ENCODE results near the gene CACNA1A.

The CACNA1A gene

GRCh38 chr19:13231663-13232062 is 274.6 kb downstream of the CACNA1A start:
- no peak overlapping the region for H3K9ac ChIP-seq (ENCODE audit: low read length)
- no peaks in the 10 kb centered on the region for H3F3A ChIP-seq (ENCODE audit: insufficient read depth)
- no peak overlapping the region for H2AFZ ChIP-seq (ENCODE audit: low read depth, low read length, severe bottlenecking)
- no peaks in the 10 kb centered on the region for H3K79me2 ChIP-seq (ENCODE audit: insufficient read depth, low read length)
- no peaks in the 10 kb centered on the region for H4K20me1 ChIP-seq (ENCODE audit: low read depth, low read length)
- H3K27me3 ChIP-seq (ENCODE audit: low read length): no peaks in the 10 kb centered on the region
- TF ChIP-seq CTCF (IDR thresholded peaks at IDR 0.05; ENCODE audit: insufficient read depth, low read length, poor library complexity, severe bottlenecking) (no peak), EZH2phosphoT487 (conservative IDR thresholded peaks at IDR 0.05; ENCODE audit: low read length) (no peak)
- no peaks in the 10 kb centered on the region for H3K9me3 ChIP-seq (ENCODE audit: insufficient read depth, low read length)
- H3K9me2 ChIP-seq (replicated peaks; ENCODE audit: insufficient read depth, low read length): no peaks in the 10 kb centered on the region
- no peak overlapping the region for H3K4me3 ChIP-seq (ENCODE audit: insufficient read depth, low read length, poor library complexity, severe bottlenecking)
- no peak overlapping the region for H3K27ac ChIP-seq (ENCODE audit: low read depth, low read length)
- H3K4me2 ChIP-seq (ENCODE audit: low read depth, low read length, poor library complexity, severe bottlenecking): no peak overlapping the region
- no peaks in the 10 kb centered on the region for H3K36me3 ChIP-seq (ENCODE audit: low read length)

- Histone ChIP-seq H4K20me1 (ENCODE audit: low read depth, low read length) (no peaks in the 10 kb centered on the region), H3K9me3 (ENCODE audit: insufficient read depth, low read length) (no peaks in the 10 kb centered on the region), H3K36me3 (ENCODE audit: low read length) (no peaks in the 10 kb centered on the region), H3F3A (ENCODE audit: insufficient read depth) (no peaks in the 10 kb centered on the region), H3K4me3 (ENCODE audit: insufficient read depth, low read length, poor library complexity, severe bottlenecking) (no peak overlapping the region), H3K27me3 (ENCODE audit: low read length) (no peaks in the 10 kb centered on the region), H3K79me2 (ENCODE audit: insufficient read depth, low read length) (no peaks in the 10 kb centered on the region), H2AFZ (ENCODE audit: low read depth, low read length, severe bottlenecking) (no peak overlapping the region), H3K9ac (ENCODE audit: low read length) (no peak overlapping the region), H3K9me2 (replicated peaks; ENCODE audit: insufficient read depth, low read length) (no peaks in the 10 kb centered on the region), H3K4me2 (ENCODE audit: low read depth, low read length, poor library complexity, severe bottlenecking) (no peak overlapping the region), H3K27ac (ENCODE audit: low read depth, low read length) (no peak overlapping the region)
- TF ChIP-seq EZH2phosphoT487 (conservative IDR thresholded peaks at IDR 0.05; ENCODE audit: low read length): no peak
- no peak for TF ChIP-seq CTCF (IDR thresholded peaks at IDR 0.05; ENCODE audit: insufficient read depth, low read length, poor library complexity, severe bottlenecking)
Measured at GRCh38 chr19:13229246-13229645, 277.0 kb downstream of the CACNA1A start.

GRCh38 chr19:13228561-13228960 is 277.7 kb downstream of the CACNA1A start:
- Histone ChIP-seq H3K27me3 (ENCODE audit: low read length) (no peaks in the 10 kb centered on the region), H3K79me2 (ENCODE audit: insufficient read depth, low read length) (no peaks in the 10 kb centered on the region), H3K9me3 (ENCODE audit: insufficient read depth, low read length) (no peaks in the 10 kb centered on the region), H3K9me2 (replicated peaks; ENCODE audit: insufficient read depth, low read length) (no peaks in the 10 kb centered on the region), H4K20me1 (ENCODE audit: low read depth, low read length) (no peaks in the 10 kb centered on the region), H3K4me3 (ENCODE audit: insufficient read depth, low read length, poor library complexity, severe bottlenecking) (no peak overlapping the region), H3K9ac (ENCODE audit: low read length) (no peak overlapping the region), H3K4me2 (ENCODE audit: low read depth, low read length, poor library complexity, severe bottlenecking) (no peak overlapping the region), H3K27ac (ENCODE audit: low read depth, low read length) (no peak overlapping the region), H2AFZ (ENCODE audit: low read depth, low read length, severe bottlenecking) (no peak overlapping the region), H3K36me3 (ENCODE audit: low read length) (no peaks in the 10 kb centered on the region), H3F3A (ENCODE audit: insufficient read depth) (no peaks in the 10 kb centered on the region)
- TF ChIP-seq CTCF (IDR thresholded peaks at IDR 0.05; ENCODE audit: insufficient read depth, low read length, poor library complexity, severe bottlenecking) (no peak), EZH2phosphoT487 (conservative IDR thresholded peaks at IDR 0.05; ENCODE audit: low read length) (no peak)

Measured in SU-DHL-6 (cell line).